ENCODE data around the gene RBM22.

DNA sequence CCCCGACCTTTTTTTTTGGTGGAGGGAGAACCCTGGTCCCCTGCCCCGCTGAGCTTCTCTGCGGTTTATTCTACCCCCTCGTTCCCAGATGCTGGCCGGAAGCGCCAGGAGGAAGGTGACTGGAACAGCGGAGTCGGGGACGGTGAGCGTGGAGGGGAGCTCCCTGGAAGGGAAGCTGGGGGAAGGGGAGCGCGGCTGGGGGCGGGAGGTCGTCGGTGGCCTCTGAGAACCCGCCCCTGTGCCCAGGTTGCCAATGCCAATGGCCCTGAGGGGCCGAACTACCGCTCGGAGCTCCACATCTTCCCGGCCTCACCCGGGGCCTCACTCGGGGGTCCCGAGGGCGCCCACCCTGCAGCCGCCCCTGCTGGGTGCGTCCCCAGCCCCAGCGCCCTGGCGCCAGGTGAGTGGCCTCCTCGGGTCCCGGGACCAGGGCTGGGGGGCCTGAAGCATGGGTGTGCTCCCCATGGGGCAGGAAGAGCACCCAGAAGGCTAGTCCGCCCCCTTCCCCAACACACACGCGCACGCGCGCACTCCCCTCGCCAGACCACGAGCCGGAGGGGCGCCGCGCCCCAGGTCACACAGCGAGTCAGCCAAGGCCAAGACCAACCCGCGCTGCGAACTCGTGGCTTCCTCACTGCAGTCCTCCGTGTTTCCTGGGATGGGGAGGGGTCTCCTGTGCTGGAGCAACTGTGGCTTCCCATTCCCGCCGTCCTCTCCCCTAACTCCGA, 29.2 kb downstream of the RBM22 start:
- TF ChIP-seq, protein P1, sequence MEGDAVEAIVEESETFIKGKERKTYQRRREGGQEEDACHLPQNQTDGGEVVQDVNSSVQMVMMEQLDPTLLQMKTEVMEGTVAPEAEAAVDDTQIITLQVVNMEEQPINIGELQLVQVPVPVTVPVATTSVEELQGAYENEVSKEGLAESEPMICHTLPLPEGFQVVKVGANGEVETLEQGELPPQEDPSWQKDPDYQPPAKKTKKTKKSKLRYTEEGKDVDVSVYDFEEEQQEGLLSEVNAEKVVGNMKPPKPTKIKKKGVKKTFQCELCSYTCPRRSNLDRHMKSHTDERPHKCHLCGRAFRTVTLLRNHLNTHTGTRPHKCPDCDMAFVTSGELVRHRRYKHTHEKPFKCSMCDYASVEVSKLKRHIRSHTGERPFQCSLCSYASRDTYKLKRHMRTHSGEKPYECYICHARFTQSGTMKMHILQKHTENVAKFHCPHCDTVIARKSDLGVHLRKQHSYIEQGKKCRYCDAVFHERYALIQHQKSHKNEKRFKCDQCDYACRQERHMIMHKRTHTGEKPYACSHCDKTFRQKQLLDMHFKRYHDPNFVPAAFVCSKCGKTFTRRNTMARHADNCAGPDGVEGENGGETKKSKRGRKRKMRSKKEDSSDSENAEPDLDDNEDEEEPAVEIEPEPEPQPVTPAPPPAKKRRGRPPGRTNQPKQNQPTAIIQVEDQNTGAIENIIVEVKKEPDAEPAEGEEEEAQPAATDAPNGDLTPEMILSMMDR (IDR thresholded peaks at IDR 0.05; ENCODE audit: poor library complexity, severe bottlenecking) = no peak
- no peak for TF ChIP-seq POLR2AphosphoS5 (IDR thresholded peaks at IDR 0.05)
- TF ChIP-seq EP300 (conservative IDR thresholded peaks at IDR 0.05; ENCODE audit: poor library complexity, severe bottlenecking) = no peak
- TF ChIP-seq MXI1 (conservative IDR thresholded peaks at IDR 0.05; ENCODE audit: poor library complexity, severe bottlenecking) = no peak
- TF ChIP-seq EZH2 (IDR thresholded peaks at IDR 0.05; ENCODE audit: borderline replicate concordance, insufficient read depth, low read length, poor library complexity, severe bottlenecking) = no peak
- TF ChIP-seq, protein P2, sequence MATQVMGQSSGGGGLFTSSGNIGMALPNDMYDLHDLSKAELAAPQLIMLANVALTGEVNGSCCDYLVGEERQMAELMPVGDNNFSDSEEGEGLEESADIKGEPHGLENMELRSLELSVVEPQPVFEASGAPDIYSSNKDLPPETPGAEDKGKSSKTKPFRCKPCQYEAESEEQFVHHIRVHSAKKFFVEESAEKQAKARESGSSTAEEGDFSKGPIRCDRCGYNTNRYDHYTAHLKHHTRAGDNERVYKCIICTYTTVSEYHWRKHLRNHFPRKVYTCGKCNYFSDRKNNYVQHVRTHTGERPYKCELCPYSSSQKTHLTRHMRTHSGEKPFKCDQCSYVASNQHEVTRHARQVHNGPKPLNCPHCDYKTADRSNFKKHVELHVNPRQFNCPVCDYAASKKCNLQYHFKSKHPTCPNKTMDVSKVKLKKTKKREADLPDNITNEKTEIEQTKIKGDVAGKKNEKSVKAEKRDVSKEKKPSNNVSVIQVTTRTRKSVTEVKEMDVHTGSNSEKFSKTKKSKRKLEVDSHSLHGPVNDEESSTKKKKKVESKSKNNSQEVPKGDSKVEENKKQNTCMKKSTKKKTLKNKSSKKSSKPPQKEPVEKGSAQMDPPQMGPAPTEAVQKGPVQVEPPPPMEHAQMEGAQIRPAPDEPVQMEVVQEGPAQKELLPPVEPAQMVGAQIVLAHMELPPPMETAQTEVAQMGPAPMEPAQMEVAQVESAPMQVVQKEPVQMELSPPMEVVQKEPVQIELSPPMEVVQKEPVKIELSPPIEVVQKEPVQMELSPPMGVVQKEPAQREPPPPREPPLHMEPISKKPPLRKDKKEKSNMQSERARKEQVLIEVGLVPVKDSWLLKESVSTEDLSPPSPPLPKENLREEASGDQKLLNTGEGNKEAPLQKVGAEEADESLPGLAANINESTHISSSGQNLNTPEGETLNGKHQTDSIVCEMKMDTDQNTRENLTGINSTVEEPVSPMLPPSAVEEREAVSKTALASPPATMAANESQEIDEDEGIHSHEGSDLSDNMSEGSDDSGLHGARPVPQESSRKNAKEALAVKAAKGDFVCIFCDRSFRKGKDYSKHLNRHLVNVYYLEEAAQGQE (IDR thresholded peaks at IDR 0.05; ENCODE audit: borderline replicate concordance) = no peak
- TF ChIP-seq RAD21 (conservative IDR thresholded peaks at IDR 0.05) = no peak
- no peak for TF ChIP-seq TAF1 (IDR thresholded peaks at IDR 0.05; ENCODE audit: low read depth)
- TF ChIP-seq SMC3 (conservative IDR thresholded peaks at IDR 0.05; ENCODE audit: poor library complexity) = no peak

Data from neural cell (in vitro differentiated cells).